GM12878 (cell line): Measurements from ENCODE around the gene LCN9. TPM values are rescaled to one million over a fixed set of nuclear protein-coding genes. Genes with fewer than 3 reads are reported as not detected.

Experiments
- ATAC-seq: fragments of 200-7000 bp; cut with Tn5 transposase; 3 replicates; pipeline ENCODE4 v1.9.1; 2020; ENCODE audit warnings: mild to moderate bottlenecking, moderate library complexity
- BruUV-seq: library from RNA; stranded (reverse); fragments of 400-500 nt; replicated peaks from 2 replicates; lab custom pipeline; 2021; lab: Mats Ljungman, UMichigan
- CTCF ChIA-PET: fragments of 300-600 bp; sonication (Branson Sonifier 250); formaldehyde crosslinking; extraction: SDS; loops from one replicate; lab custom pipeline; 2021; ENCODE audit warnings: inconsistent platforms; lab: Yijun Ruan, JAX
- POLR2A ChIA-PET: fragments of 350-600 bp; formaldehyde crosslinking; extraction: SDS; loops from one replicate; lab custom pipeline; 2021; ENCODE audit warnings: inconsistent platforms; lab: Charles Lee
- RAD21 ChIA-PET: fragments of 300-600 bp; sonication (Branson Sonifier 250); formaldehyde crosslinking; loops from one replicate; lab custom pipeline; 2023; ENCODE audit warnings: antibody characterized with exemption; ENCODE audit not compliant: unreplicated experiment; lab: Charles Lee
- SMC1A ChIA-PET: fragments of 300-600 bp; sonication (Branson Sonifier 250); formaldehyde crosslinking; loops from one replicate; lab custom pipeline; 2023; ENCODE audit not compliant: unreplicated experiment, uncharacterized antibody; lab: Charles Lee
- DNase-seq: peaks from one replicate; pipeline ENCODE4 v3.0.0-alpha.2; 2011; ENCODE audit warnings: low read depth, low spot score
- FAIRE-seq: peaks from 3 replicates; lab custom pipeline; 2011; peaks lifted over from hg19 to GRCh38; lab: Jason Lieb, UNC
- H2AFZ ChIP-seq: 2 replicates; pipeline ENCODE4 v1.6.0; 2011; ENCODE audit warnings: low read depth, low read length, control low read depth; ENCODE audit not compliant: control insufficient read depth
- H3K27ac ChIP-seq: 2 replicates; pipeline ENCODE4 v1.5.1; 2011; ENCODE audit warnings: control low read depth; ENCODE audit not compliant: control insufficient read depth, insufficient read depth
- H3K27me3 ChIP-seq, 2 experiments: replicated peaks in 1 of 2; 2 replicates each; pipeline versions ENCODE4 v1.6.0 to v1.6.1; 2011; ENCODE audit warnings: low read length in 1 of 2; ENCODE audit not compliant: control insufficient read depth in 2 of 2, insufficient read depth in 2 of 2
- H3K36me3 ChIP-seq, 2 experiments: 2 replicates each; pipeline ENCODE4 v1.5.1; 2011; ENCODE audit warnings: low read length in 1 of 2; ENCODE audit not compliant: control insufficient read depth in 2 of 2, insufficient read depth in 2 of 2
- H3K4me1 ChIP-seq: 2 replicates; pipeline ENCODE4 v1.6.1; 2011; ENCODE audit warnings: mild to moderate bottlenecking, low read length, moderate library complexity, mixed read lengths; ENCODE audit not compliant: control insufficient read depth, insufficient read depth
- H3K4me2 ChIP-seq: 2 replicates; pipeline ENCODE4 v1.6.0; 2011; ENCODE audit warnings: control low read depth; ENCODE audit not compliant: control insufficient read depth, insufficient read depth
- H3K4me3 ChIP-seq: fragments of 200-600 bp; sonication (generic); 2 replicates; pipeline ENCODE4 v1.5.1; 2016
- H3K79me2 ChIP-seq: 2 replicates; pipeline ENCODE4 v1.6.0; 2011; ENCODE audit warnings: low read length; ENCODE audit not compliant: control insufficient read depth, insufficient read depth
- H3K9ac ChIP-seq: 2 replicates; pipeline ENCODE4 v1.8.0; 2011; ENCODE audit warnings: low read length, control low read depth, mixed read lengths; ENCODE audit not compliant: control insufficient read depth, insufficient read depth
- H3K9me3 ChIP-seq: replicated peaks from 3 replicates; pipeline ENCODE4 v1.5.1; 2011; ENCODE audit warnings: mild to moderate bottlenecking, low read length; ENCODE audit not compliant: control insufficient read depth, insufficient read depth
- H4K20me1 ChIP-seq: 2 replicates; pipeline ENCODE4 v1.6.0; 2011; ENCODE audit not compliant: control insufficient read depth, insufficient read depth
- BCL3 ChIP-seq: IDR thresholded peaks from 2 replicates; pipeline ENCODE4 v1.6.1; 2011; ENCODE audit warnings: borderline replicate concordance, low read depth, mild to moderate bottlenecking, moderate library complexity, low read length; ENCODE audit not compliant: insufficient read depth, poor library complexity, severe bottlenecking
- FOXK2 ChIP-seq: fragments of 450-650 bp; IDR thresholded peaks from 2 replicates; pipeline ENCODE4 v1.6.1; 2017; ENCODE audit warnings: mild to moderate bottlenecking, moderate library complexity
- HDAC6 ChIP-seq: fragments of 200-600 bp; sonication (generic); IDR thresholded peaks from one replicate; pipeline ENCODE4 v1.8.0; 2017; ENCODE audit warnings: antibody characterized with exemption; ENCODE audit not compliant: unreplicated experiment
- HDGF ChIP-seq: fragments of 450-650 bp; IDR thresholded peaks from 2 replicates; pipeline ENCODE4 v1.6.1; 2016; ENCODE audit warnings: antibody characterized with exemption
- IKZF1 ChIP-seq: fragments of 450-650 bp; conservative IDR thresholded peaks from 2 replicates; pipeline ENCODE4 v1.6.1; 2017; ENCODE audit warnings: antibody characterized with exemption, mild to moderate bottlenecking
- IKZF2 ChIP-seq, 2 experiments: fragments of 450-650 bp; IDR thresholded peaks; 2 replicates each; pipeline ENCODE4 v1.6.1; 2017; ENCODE audit warnings: mild to moderate bottlenecking in 2 of 2, moderate library complexity in 2 of 2
- IRF5 ChIP-seq: fragments of 450-650 bp; IDR thresholded peaks from 2 replicates; pipeline ENCODE4 v1.6.1; 2017; ENCODE audit warnings: borderline replicate concordance
- KAT2A ChIP-seq: conservative IDR thresholded peaks from 2 replicates; pipeline ENCODE4 v1.6.1; 2011; ENCODE audit warnings: low read depth, low read length; ENCODE audit not compliant: control insufficient read depth
- LARP7 ChIP-seq: fragments of 450-650 bp; IDR thresholded peaks from 2 replicates; pipeline ENCODE4 v1.6.1; 2017; ENCODE audit warnings: mild to moderate bottlenecking
- MYC ChIP-seq: IDR thresholded peaks from 2 replicates; pipeline ENCODE4 v1.6.1; 2011; ENCODE audit warnings: mild to moderate bottlenecking, low read length, moderate library complexity, inconsistent platforms; ENCODE audit not compliant: insufficient read depth, insufficient replicate concordance, insufficient read length, severe bottlenecking
- NFIC ChIP-seq: IDR thresholded peaks from 2 replicates; pipeline ENCODE4 v1.6.1; 2012; ENCODE audit warnings: low read depth, mild to moderate bottlenecking, inconsistent platforms, low read length, moderate library complexity
- NFYA ChIP-seq: IDR thresholded peaks from 2 replicates; pipeline ENCODE4 v1.6.1; 2011; ENCODE audit warnings: low read depth, mild to moderate bottlenecking, low read length, improper control_type of control experiment, borderline replicate concordance
- NFYB ChIP-seq: IDR thresholded peaks from 2 replicates; pipeline ENCODE4 v1.6.1; 2011; ENCODE audit warnings: low read depth, mild to moderate bottlenecking, low read length, improper control_type of control experiment, moderate library complexity; ENCODE audit not compliant: insufficient read depth
- NRF1 ChIP-seq: conservative IDR thresholded peaks from 2 replicates; pipeline ENCODE4 v1.6.1; 2011; ENCODE audit warnings: mild to moderate bottlenecking, low read depth, low read length, improper control_type of control experiment
- SPI1 ChIP-seq: IDR thresholded peaks from 2 replicates; pipeline ENCODE4 v1.6.1; 2011; ENCODE audit warnings: low read depth, mild to moderate bottlenecking, low read length, moderate library complexity, borderline replicate concordance; ENCODE audit not compliant: insufficient read depth
- TARDBP ChIP-seq: IDR thresholded peaks from 2 replicates; pipeline ENCODE4 v1.6.1; 2016; ENCODE audit warnings: borderline replicate concordance
- ZNF217 ChIP-seq: fragments of 450-650 bp; IDR thresholded peaks from 2 replicates; pipeline ENCODE4 v1.6.1; 2017; ENCODE audit warnings: antibody characterized with exemption, mild to moderate bottlenecking
- WGBS: methylation state at CpG from one replicate; pipeline ENCODE4 v1.1.6; 2016; ENCODE audit warnings: low lambda C conversion rate; ENCODE audit not compliant: insufficient replicate concordance, insufficient coverage; ENCODE audit errors: missing lambda C conversion rate; 5-methylcytosine and 5-hydroxymethylcytosine counted together
- in situ Hi-C: fragments of 300-500 bp; cut with MboI; formaldehyde crosslinking; loops from 9 replicates; pipeline ENCODE4 v1.14.3; 2018; ENCODE audit warnings: mixed read lengths
- intact Hi-C: fragments of 100-400 bp; cut with micrococcal nuclease; formaldehyde crosslinking; loops from one replicate; pipeline ENCODE4 v1.14.2; 2022; ENCODE audit not compliant: unreplicated experiment
- polyA plus RNA-seq, 11 experiments: library from polyadenylated mRNA; depleted of rRNA in 4 of 11; unstranded in 6 of 11; stranded (reverse) in 5 of 11; fragments of >200 nt; fragmentation: Nextera tagmentation in 4 of 11; fragmentation: Illumina TruSeq in 1 of 11; extraction: Ambion mirVana in 4 of 11; extraction: Trizol in 1 of 11; gene quantifications; 1 replicate in 1 of 11; 2 replicates in 10 of 11; pipeline versions ENCODE4 v1.2.1 to v1.2.3, GENCODE V29; 2011 to 2016; ENCODE audit warnings: inconsistent platforms in 2 of 11, missing spikeins in 2 of 11, low read depth in 1 of 11
- total RNA-seq, 4 experiments: library from RNA; depleted of rRNA in 3 of 4; stranded (reverse); fragments of >200 nt in 3 of 4; fragmentation: Illumina TruSeq in 1 of 4; extraction: Trizol in 1 of 4; gene quantifications; 2 replicates each; pipeline versions ENCODE4 v1.2.1 to v1.2.3, GENCODE V29; 2013 to 2021
- TF ChIP-seq, protein P1 (sequence below): fragments of 150-350 bp; IDR thresholded peaks from 2 replicates; pipeline ENCODE4 v1.6.1; 2014; ENCODE audit warnings: mild to moderate bottlenecking, low read depth, low read length

LCN9 gene
- total and polyA plus RNA-seq, 10 of the 15 experiments (the other 5 are each of a cell fraction or from before 2014, with no cell fraction given), result not detected

DNA sequence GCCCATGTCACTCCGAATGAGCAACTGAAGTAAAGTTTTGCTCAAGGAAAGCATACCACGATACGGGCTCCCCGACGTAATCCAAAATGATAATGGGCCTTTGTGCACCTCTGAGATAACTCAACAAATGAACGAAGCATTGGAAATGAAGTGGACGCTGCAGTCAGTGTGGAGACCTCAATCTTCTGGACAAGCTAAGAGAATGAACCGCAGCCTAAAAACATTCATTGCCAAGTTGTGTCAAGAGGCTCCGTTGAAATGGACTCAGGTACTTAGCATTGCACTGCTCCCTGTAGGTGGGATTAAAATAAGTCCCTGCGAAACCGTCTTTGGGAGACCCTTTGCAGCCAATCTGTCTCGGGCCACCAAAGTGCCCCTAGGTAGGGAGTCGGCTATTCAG lies 3.9 kb upstream of the LCN9 start:
- intact Hi-C loops (no loop called here), in situ Hi-C loops (no loop called here)
- no peak overlapping the region for H3K27ac ChIP-seq
- no peak for ATAC-seq
- ChIA-PET SMC1A (no interaction called here), CTCF (no interaction called here), POLR2A (no interaction called here), RAD21 (no interaction called here)
- H3K36me3 ChIP-seq, result no peaks in the 10 kb centered on the region
- no peak overlapping the region for H3K9ac ChIP-seq
- H4K20me1 ChIP-seq, result no peaks in the 10 kb centered on the region
- H3K4me2 ChIP-seq, result no peak overlapping the region
- no peak for FAIRE-seq
- no TSS peak for BruUV-seq
- no peaks in the 10 kb centered on the region for H3K79me2 ChIP-seq
- WGBS, result 51% methylated on average over 13 of the region's 13 CpGs
- peaks cover 0 to 1% of the 10 kb centered on the region in 2 experiments; a peak in 2 of 4 replicates for H3K27me3 ChIP-seq
- no peak overlapping the region for H2AFZ ChIP-seq
- no peak overlapping the region for H3K4me3 ChIP-seq
- no peaks in the 10 kb centered on the region for H3K4me1 ChIP-seq
- no peak for DNase-seq
- no peak for TF ChIP-seq MYC
- TF ChIP-seq LARP7, result no peak
- no peak for TF ChIP-seq BCL3
- TF ChIP-seq NFIC, result no peak
- no peak for TF ChIP-seq IRF5
- TF ChIP-seq IKZF1, result no peak
- no peak for TF ChIP-seq NFYA
- TF ChIP-seq KAT2A, result no peak
- TF ChIP-seq NRF1, result no peak
- no peak for TF ChIP-seq TARDBP
- no peak for TF ChIP-seq SPI1
- no peak for TF ChIP-seq NFYB
- TF ChIP-seq, protein P1, sequence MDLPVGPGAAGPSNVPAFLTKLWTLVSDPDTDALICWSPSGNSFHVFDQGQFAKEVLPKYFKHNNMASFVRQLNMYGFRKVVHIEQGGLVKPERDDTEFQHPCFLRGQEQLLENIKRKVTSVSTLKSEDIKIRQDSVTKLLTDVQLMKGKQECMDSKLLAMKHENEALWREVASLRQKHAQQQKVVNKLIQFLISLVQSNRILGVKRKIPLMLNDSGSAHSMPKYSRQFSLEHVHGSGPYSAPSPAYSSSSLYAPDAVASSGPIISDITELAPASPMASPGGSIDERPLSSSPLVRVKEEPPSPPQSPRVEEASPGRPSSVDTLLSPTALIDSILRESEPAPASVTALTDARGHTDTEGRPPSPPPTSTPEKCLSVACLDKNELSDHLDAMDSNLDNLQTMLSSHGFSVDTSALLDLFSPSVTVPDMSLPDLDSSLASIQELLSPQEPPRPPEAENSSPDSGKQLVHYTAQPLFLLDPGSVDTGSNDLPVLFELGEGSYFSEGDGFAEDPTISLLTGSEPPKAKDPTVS, result no peak
- TF ChIP-seq ZNF217, result no peak
- TF ChIP-seq FOXK2, result no peak
- TF ChIP-seq HDAC6, result no peak
- TF ChIP-seq IKZF2 (IDR thresholded peaks at IDR 0.05), result no peak
- TF ChIP-seq HDGF, result no peak
- no peaks in the 10 kb centered on the region for H3K9me3 ChIP-seq
